ENCODE measurements around the gene RNGTT.

The RNGTT gene

GRCh38 chr6:88880021-88880420 lies 83.4 kb downstream of the RNGTT start:
- H3K4me3 ChIP-seq (ENCODE audit: control insufficient read depth, low read depth, low read length), result no peak overlapping the region
- TF ChIP-seq CTCF (IDR thresholded peaks at IDR 0.05; ENCODE audit: control insufficient read depth, insufficient read depth, low read depth, low read length, missing control alignments), result no peak

GRCh38 chr6:88877893-88878292 lies 85.5 kb downstream of the RNGTT start:
- no peak for DNase-seq (ENCODE audit: low read depth)
- no peak overlapping the region for H3K4me3 ChIP-seq (ENCODE audit: control insufficient read depth, low read depth, low read length)
- TF ChIP-seq CTCF (IDR thresholded peaks at IDR 0.05; ENCODE audit: control insufficient read depth, insufficient read depth, low read depth, low read length, missing control alignments), result no peak

More at GRCh38 chr6:88880021-88880420, 83.4 kb downstream of the RNGTT start:
- no peak for DNase-seq (ENCODE audit: low read depth)

- H3K4me3 ChIP-seq (ENCODE audit: control insufficient read depth, low read depth, low read length), result no peak overlapping the region
- TF ChIP-seq CTCF (IDR thresholded peaks at IDR 0.05; ENCODE audit: control insufficient read depth, insufficient read depth, low read depth, low read length, missing control alignments), result no peak
- no peak for DNase-seq (ENCODE audit: low read depth)
These were observed 90.5 kb downstream of the RNGTT start for GRCh38 chr6:88872962-88873361.

GRCh38 chr6:88871498-88871897 lies 91.9 kb downstream of the RNGTT start:
- TF ChIP-seq CTCF (IDR thresholded peaks at IDR 0.05; ENCODE audit: control insufficient read depth, insufficient read depth, low read depth, low read length, missing control alignments), result no peak
- H3K4me3 ChIP-seq (ENCODE audit: control insufficient read depth, low read depth, low read length), result no peak overlapping the region
- DNase-seq (ENCODE audit: low read depth), result no peak

- no peak overlapping the region for H3K4me3 ChIP-seq (ENCODE audit: control insufficient read depth, low read depth, low read length)
- TF ChIP-seq CTCF (IDR thresholded peaks at IDR 0.05; ENCODE audit: control insufficient read depth, insufficient read depth, low read depth, low read length, missing control alignments), result peak; percentile 53
- no peak for DNase-seq (ENCODE audit: low read depth)
These were observed 92.6 kb downstream of the RNGTT start for GRCh38 chr6:88870717-88871330.

- no peak for DNase-seq (ENCODE audit: low read depth)
- TF ChIP-seq CTCF (IDR thresholded peaks at IDR 0.05; ENCODE audit: control insufficient read depth, insufficient read depth, low read depth, low read length, missing control alignments), result no peak
These were observed 94.0 kb downstream of the RNGTT start for GRCh38 chr6:88869263-88870020.

More at GRCh38 chr6:88869263-88870020, 94.0 kb downstream of the RNGTT start:
- no peak overlapping the region for H3K4me3 ChIP-seq (ENCODE audit: control insufficient read depth, low read depth, low read length)
